Heart left ventricle (tissue), 16 donors: ENCODE data around the gene ANAPC5. TPM values are rescaled to one million over a fixed set of nuclear protein-coding genes. Genes with fewer than 3 reads are reported as not detected.
"Not testable (repeated sequence)": the region's sequence is repeated elsewhere in the genome, so short reads cannot be mapped to it uniquely, and the experiment has no call there.

Source experiments
- ATAC-seq, 4 donors: fragments of 200-7000 bp; cut with Tn5 transposase; one replicate each; pipeline ENCODE4 v1.9.1; 2020 to 2022; ENCODE audit warnings: moderate library complexity in 4 of 4, mild to moderate bottlenecking in 3 of 4, moderate number of reproducible peaks in 1 of 4
- DNase-seq, 5 donors: peaks; one replicate each; pipeline ENCODE4 v3.0.0-alpha.2; 2020
- H3K27ac ChIP-seq, 12 donors: fragments of 200-600 bp; sonication (generic) in 4 of 12; one replicate each; pipeline versions ENCODE4 v1.5.0 to v1.8.0; 2016 to 2022; ENCODE audit warnings: mild to moderate bottlenecking in 2 of 12
- H3K27me3 ChIP-seq, 9 donors: fragments of 200-600 bp; sonication (generic) in 2 of 9; one replicate each; pipeline versions ENCODE4 v1.5.1 to v1.8.0; 2016 to 2022; ENCODE audit warnings: mild to moderate bottlenecking in 3 of 9
- H3K36me3 ChIP-seq, 9 donors: fragments of 200-600 bp; sonication (generic) in 2 of 9; one replicate each; pipeline versions ENCODE4 v1.5.0 to v1.8.0; 2018 to 2022; ENCODE audit warnings: mild to moderate bottlenecking in 2 of 9
- H3K4me1 ChIP-seq, 12 donors: fragments of 200-600 bp; sonication (generic) in 4 of 12; one replicate each; pipeline versions ENCODE4 v1.5.0 to v1.8.0; 2016 to 2022; ENCODE audit warnings: mild to moderate bottlenecking in 3 of 12
- H3K4me3 ChIP-seq, 12 donors: fragments of 200-600 bp; sonication (generic) in 4 of 12; one replicate each; pipeline versions ENCODE4 v1.5.0 to v1.8.0; 2017 to 2022; ENCODE audit warnings: mild to moderate bottlenecking in 9 of 12, moderate library complexity in 4 of 12
- H3K9me3 ChIP-seq, 12 donors: fragments of 200-600 bp; sonication (generic) in 4 of 12; one replicate each; pipeline versions ENCODE4 v1.5.0 to v1.8.0; 2016 to 2022; ENCODE audit warnings: mild to moderate bottlenecking in 1 of 12
- CTCF ChIP-seq, 12 donors: fragments of 200-600 bp; sonication (generic) in 4 of 12; IDR thresholded peaks; one replicate each; pipeline versions ENCODE4 v1.5.0 to v1.8.0; 2018 to 2022; ENCODE audit warnings: antibody characterized with exemption in 12 of 12, mild to moderate bottlenecking in 5 of 12
- POLR2A ChIP-seq, 2 donors: fragments of 450-650 bp; IDR thresholded peaks; one replicate each; pipeline ENCODE4 v1.6.1; 2017; ENCODE audit warnings: antibody characterized with exemption in 2 of 2, mild to moderate bottlenecking in 2 of 2, moderate library complexity in 2 of 2
- WGBS, 4 donors: extraction: QIAGEN DNeasy Blood & Tissue Kit in 2 of 4; methylation state at CpG; one replicate each; pipeline versions ENCODE4 v1.1.5 to v1.1.7; 2013 to 2018; 5-methylcytosine and 5-hydroxymethylcytosine counted together
- intact Hi-C, 10 donors: fragments of 100-400 bp; cut with DNase I; formaldehyde crosslinking; loops; one replicate each; pipeline versions ENCODE4 v1.11.1 to v1.14.2; 2022
- polyA plus RNA-seq, 2 donors: library from polyadenylated mRNA; stranded (reverse); fragments of 200-250 nt; gene quantifications; one replicate each; pipeline ENCODE4 v1.2.3, GENCODE V29; 2013
- total RNA-seq, 9 donors: library from RNA; depleted of rRNA in 2 of 9; stranded (reverse); fragments of >200 nt in 2 of 9; fragmentation: NEBNext Ultra II Directional in 3 of 9; extraction: Animal tissue kit (Norgen Biotek cat#: 25700) in 3 of 9; gene quantifications; one replicate each; pipeline versions ENCODE4 v1.1.0 to v1.2.4, GENCODE V29; 2016 to 2023
- donor health status: ischemic (EF 13 %, LVEDD 7.1; RV severe dilation, severe dysfunction).
- donor health status: healthy with polysubstance abuse.
- donor health status: DM: no; HTN: yes; CAD: no.
- donor health status: DM: no; HTN: no; CAD: no.
- donor health status: ischemic (EF 25% LVEDD 6.9; RV normal size, moderate dysfunction).
- donor health status: ischemic (EF 25% LVEDD 5.7; RV mildly dilated, moderate dysfunction).
- donor health status: healthy.
- donor health status: DM: yes; HTN: yes; CAD: no.
- donor health status: ischemic (EF 35%, LVEDD 5.7; RV mildly dilated, moderate dysfunction).
- donor health status: nonischemic (EF 11% LVEDD 7.7; RV severe dilation, severe dysfunction).
- donor health status: DM: yes; HTN: yes; CAD: no.
- donor health status: PGD.
- donor health status: ischemic (EF 29% LVEDD 5.4; RV normal size, mild dysfunction).
- donor health status: nonischemic (EF 23%, LVEDD 6.1; RV moderate dilation, normal function).

Gene ANAPC5
- total and polyA plus RNA-seq, 11 donors, result 55.0 to 81.7 (median 59.1) TPM

- H3K4me1 ChIP-seq, result no peaks in the 10 kb centered on the region
- TF ChIP-seq POLR2A (IDR thresholded peaks at IDR 0.05), result no peak
- TF ChIP-seq CTCF (IDR thresholded peaks at IDR 0.05), result no peak
- no peak overlapping the region for H3K4me3 ChIP-seq
- H3K9me3 ChIP-seq, result no peaks in the 10 kb centered on the region
- peaks cover 0 to 23% (median 18%) of the 10 kb centered on the region in 9 donors for H3K36me3 ChIP-seq
- H3K27me3 ChIP-seq, result no peaks in the 10 kb centered on the region
- intact Hi-C loops, result no loop called here
- ATAC-seq (no peak), DNase-seq (no peak)
- WGBS, 4 donors, result 84 to 92% (median 91%) methylated on average over 4 of the region's 4 CpGs
- no peak overlapping the region for H3K27ac ChIP-seq
These were observed 47.9 kb downstream of the ANAPC5 start for GRCh38 chr12:121304306-121304705.

- ATAC-seq (no peak), DNase-seq (no peak)
- WGBS, 4 donors, result 49 to 60% (median 57%) methylated on average over 4 of the region's 4 CpGs
- Histone ChIP-seq H3K36me3 (no peaks in the 10 kb centered on the region), H3K4me1 (peaks cover 0 to 12% (median 8%) of the 10 kb centered on the region in 12 donors), H3K9me3 (no peaks in the 10 kb centered on the region), H3K4me3 (no peak overlapping the region), H3K27me3 (no peaks in the 10 kb centered on the region), H3K27ac (no peak overlapping the region)
- intact Hi-C loops, result no loop called here
- no peak for TF ChIP-seq CTCF (IDR thresholded peaks at IDR 0.05)
- no peak for TF ChIP-seq POLR2A (IDR thresholded peaks at IDR 0.05)
These were observed 50.3 kb downstream of the ANAPC5 start for GRCh38 chr12:121301876-121302275.

GRCh38 chr12:121300083-121300819 lies 52.0 kb downstream of the ANAPC5 start:
- Histone ChIP-seq H3K4me1 (peaks cover 0 to 18% (median 14%) of the 10 kb centered on the region in 12 donors), H3K9me3 (no peaks in the 10 kb centered on the region), H3K36me3 (no peaks in the 10 kb centered on the region), H3K4me3 (no peak overlapping the region), H3K27ac (no peak overlapping the region), H3K27me3 (no peaks in the 10 kb centered on the region)
- DNase-seq, result no peak
- intact Hi-C loops, result no loop called here
- TF ChIP-seq CTCF (IDR thresholded peaks at IDR 0.05), result no peak
- no peak for TF ChIP-seq POLR2A (IDR thresholded peaks at IDR 0.05)
- no peak for ATAC-seq
- WGBS, 4 donors, result 72 to 93% (median 86%) methylated on average over 4 of the region's 4 CpGs

DNA sequence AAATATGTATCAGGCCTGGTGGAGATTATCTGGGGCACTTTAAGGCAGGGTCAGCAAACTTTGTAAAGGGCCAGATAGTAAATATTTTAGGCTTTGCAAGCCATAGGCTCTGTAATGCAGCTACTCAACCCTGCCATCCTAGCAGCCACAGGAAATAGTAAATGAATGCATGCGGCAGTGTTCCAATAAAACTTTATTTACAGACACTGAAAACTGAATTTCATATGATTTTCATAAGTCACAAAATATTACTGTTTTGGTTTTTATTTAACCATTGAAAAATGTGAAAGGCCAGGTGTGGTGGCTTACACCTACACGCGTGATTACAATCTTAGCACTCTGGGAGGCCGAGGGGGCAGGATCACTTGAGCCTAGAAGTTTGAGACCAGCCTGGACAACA lies 52.5 kb downstream of the ANAPC5 start:
- Histone ChIP-seq H3K27me3 (no peaks in the 10 kb centered on the region), H3K4me1 (peaks cover 0 to 24% (median 20%) of the 10 kb centered on the region in 12 donors), H3K27ac (no peak overlapping the region), H3K4me3 (no peak overlapping the region), H3K36me3 (no peaks in the 10 kb centered on the region), H3K9me3 (no peaks in the 10 kb centered on the region)
- TF ChIP-seq CTCF (IDR thresholded peaks at IDR 0.05) (no peak), POLR2A (IDR thresholded peaks at IDR 0.05) (no peak)
- intact Hi-C loops, result no loop called here
- DNase-seq (no peak), ATAC-seq (no peak)
- WGBS, 4 donors, result 95 to 97% (median 96%) methylated on average over 4 of the region's 4 CpGs

DNA sequence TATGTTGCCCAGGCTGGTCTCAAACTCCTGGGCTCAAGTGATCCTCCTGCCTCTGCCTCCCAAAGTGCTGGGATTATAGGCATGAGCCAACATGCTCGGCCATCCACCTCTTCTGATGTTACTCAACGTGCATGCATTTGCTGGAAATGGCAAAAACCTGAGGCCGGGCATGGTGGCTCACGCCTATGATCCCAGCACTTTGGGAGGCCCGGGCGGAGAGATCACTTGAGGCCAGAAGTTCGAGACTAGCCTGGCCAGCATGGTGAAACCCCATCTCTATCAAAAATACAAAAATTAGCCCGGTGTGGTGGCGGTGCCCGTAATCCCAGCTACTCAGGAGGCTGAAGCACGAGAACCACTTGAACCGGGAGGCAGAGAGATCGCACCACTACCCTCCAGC lies 53.8 kb downstream of the ANAPC5 start:
- H3K4me3 ChIP-seq, H3K36me3 ChIP-seq, intact Hi-C loops, DNase-seq, H3K9me3 ChIP-seq, ATAC-seq, H3K27ac ChIP-seq, H3K27me3 ChIP-seq: not testable (repeated sequence)
- 93 to 97% (median 95%) methylated on average over 12 to 13 of the region's 13 CpGs for WGBS, 4 donors
- peaks cover 0 to 37% (median 27%) of the 10 kb centered on the region in 12 donors for H3K4me1 ChIP-seq
